Effector memory CD4-positive, alpha-beta T cell (primary cell): ENCODE results near the gene SAA1.

Experiments used
- DNase-seq, 3 donors: peaks; one replicate each; pipeline ENCODE4 v3.0.0-alpha.2; 2020
- H3K27ac ChIP-seq: 2 replicates; pipeline ENCODE4 v1.7.0; 2013; ENCODE audit warnings: mild to moderate bottlenecking, low read length, moderate library complexity; ENCODE audit not compliant: insufficient read depth, poor library complexity, severe bottlenecking
- H3K27me3 ChIP-seq: replicated peaks from 2 replicates; pipeline ENCODE4 v1.7.0; 2013; ENCODE audit warnings: mild to moderate bottlenecking, low read length; ENCODE audit not compliant: insufficient read depth, control insufficient read depth, poor library complexity, severe bottlenecking
- H3K36me3 ChIP-seq: 2 replicates; pipeline ENCODE4 v1.7.0; 2013; ENCODE audit warnings: mild to moderate bottlenecking, low read length, moderate library complexity; ENCODE audit not compliant: control insufficient read depth, insufficient read depth
- H3K4me1 ChIP-seq: 2 replicates; pipeline ENCODE4 v1.7.0; 2013; ENCODE audit warnings: low read length, mild to moderate bottlenecking; ENCODE audit not compliant: control insufficient read depth, insufficient read depth, poor library complexity, severe bottlenecking
- H3K4me3 ChIP-seq: 2 replicates; pipeline ENCODE4 v1.7.0; 2013; ENCODE audit warnings: low read length, low read depth, mild to moderate bottlenecking; ENCODE audit not compliant: insufficient read depth, poor library complexity, severe bottlenecking
- H3K9me3 ChIP-seq: 2 replicates; pipeline ENCODE4 v1.7.0; 2013; ENCODE audit warnings: mild to moderate bottlenecking, low read length, moderate library complexity; ENCODE audit not compliant: control insufficient read depth

The SAA1 gene

DNA sequence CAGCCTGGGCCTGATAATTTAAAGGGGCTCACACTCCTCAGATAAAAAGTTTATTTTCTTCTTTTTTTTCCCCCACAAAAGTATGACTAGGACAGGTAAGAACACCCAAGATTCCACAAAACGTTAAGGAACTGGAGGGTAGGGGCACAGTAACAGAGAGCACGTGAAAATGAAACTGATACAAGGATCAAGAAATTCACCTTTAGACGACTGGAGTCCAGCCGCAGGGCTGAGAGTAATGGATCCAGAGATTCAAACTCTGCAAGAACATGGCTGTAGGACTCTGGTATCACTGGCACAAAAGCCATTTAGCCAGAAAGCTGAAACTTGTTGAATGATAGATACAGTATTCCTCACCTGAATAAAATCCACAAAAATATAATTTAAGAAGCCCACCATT lies 51.5 kb downstream of the SAA1 start:
- Histone ChIP-seq H3K27ac (no peak overlapping the region), H3K4me3 (no peak overlapping the region), H3K27me3 (no peaks in the 10 kb centered on the region), H3K36me3 (no peaks in the 10 kb centered on the region), H3K9me3 (no peaks in the 10 kb centered on the region), H3K4me1 (peaks cover 10% of the 10 kb centered on the region)
- no peak for DNase-seq
